Measurements from ENCODE around the gene LPAR2.

DNA sequence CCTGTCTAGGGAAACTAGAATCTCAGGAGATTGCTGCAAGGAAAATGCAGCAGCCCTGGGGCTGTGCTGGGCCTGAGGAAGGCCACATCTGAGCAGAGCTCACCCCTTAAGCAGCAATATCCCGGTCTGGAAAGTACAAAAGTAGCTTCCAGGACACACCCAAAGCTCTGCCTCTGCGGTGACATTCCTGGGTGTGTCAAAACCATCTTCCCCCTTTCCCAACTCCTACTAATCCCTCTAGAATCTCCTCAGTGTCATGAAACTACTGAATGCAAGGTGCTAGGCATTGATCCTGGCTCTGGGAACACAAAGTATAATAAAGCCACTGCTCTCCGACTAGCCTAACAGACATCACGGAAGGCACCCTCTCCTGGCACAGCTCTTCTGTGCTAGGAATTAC lies 14.5 kb downstream of the LPAR2 start:
- TF ChIP-seq PBX3 (IDR thresholded peaks at IDR 0.05): no peak
- TF ChIP-seq, protein P1, sequence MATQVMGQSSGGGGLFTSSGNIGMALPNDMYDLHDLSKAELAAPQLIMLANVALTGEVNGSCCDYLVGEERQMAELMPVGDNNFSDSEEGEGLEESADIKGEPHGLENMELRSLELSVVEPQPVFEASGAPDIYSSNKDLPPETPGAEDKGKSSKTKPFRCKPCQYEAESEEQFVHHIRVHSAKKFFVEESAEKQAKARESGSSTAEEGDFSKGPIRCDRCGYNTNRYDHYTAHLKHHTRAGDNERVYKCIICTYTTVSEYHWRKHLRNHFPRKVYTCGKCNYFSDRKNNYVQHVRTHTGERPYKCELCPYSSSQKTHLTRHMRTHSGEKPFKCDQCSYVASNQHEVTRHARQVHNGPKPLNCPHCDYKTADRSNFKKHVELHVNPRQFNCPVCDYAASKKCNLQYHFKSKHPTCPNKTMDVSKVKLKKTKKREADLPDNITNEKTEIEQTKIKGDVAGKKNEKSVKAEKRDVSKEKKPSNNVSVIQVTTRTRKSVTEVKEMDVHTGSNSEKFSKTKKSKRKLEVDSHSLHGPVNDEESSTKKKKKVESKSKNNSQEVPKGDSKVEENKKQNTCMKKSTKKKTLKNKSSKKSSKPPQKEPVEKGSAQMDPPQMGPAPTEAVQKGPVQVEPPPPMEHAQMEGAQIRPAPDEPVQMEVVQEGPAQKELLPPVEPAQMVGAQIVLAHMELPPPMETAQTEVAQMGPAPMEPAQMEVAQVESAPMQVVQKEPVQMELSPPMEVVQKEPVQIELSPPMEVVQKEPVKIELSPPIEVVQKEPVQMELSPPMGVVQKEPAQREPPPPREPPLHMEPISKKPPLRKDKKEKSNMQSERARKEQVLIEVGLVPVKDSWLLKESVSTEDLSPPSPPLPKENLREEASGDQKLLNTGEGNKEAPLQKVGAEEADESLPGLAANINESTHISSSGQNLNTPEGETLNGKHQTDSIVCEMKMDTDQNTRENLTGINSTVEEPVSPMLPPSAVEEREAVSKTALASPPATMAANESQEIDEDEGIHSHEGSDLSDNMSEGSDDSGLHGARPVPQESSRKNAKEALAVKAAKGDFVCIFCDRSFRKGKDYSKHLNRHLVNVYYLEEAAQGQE (IDR thresholded peaks at IDR 0.05; ENCODE audit: low read depth, low read length): no peak
- TF ChIP-seq, protein P2, sequence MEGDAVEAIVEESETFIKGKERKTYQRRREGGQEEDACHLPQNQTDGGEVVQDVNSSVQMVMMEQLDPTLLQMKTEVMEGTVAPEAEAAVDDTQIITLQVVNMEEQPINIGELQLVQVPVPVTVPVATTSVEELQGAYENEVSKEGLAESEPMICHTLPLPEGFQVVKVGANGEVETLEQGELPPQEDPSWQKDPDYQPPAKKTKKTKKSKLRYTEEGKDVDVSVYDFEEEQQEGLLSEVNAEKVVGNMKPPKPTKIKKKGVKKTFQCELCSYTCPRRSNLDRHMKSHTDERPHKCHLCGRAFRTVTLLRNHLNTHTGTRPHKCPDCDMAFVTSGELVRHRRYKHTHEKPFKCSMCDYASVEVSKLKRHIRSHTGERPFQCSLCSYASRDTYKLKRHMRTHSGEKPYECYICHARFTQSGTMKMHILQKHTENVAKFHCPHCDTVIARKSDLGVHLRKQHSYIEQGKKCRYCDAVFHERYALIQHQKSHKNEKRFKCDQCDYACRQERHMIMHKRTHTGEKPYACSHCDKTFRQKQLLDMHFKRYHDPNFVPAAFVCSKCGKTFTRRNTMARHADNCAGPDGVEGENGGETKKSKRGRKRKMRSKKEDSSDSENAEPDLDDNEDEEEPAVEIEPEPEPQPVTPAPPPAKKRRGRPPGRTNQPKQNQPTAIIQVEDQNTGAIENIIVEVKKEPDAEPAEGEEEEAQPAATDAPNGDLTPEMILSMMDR (IDR thresholded peaks at IDR 0.05): no peak
- TF ChIP-seq POLR2AphosphoS5 (IDR thresholded peaks at IDR 0.05; ENCODE audit: low read depth, low read length): no peak
- no peak for TF ChIP-seq FOSL2 (IDR thresholded peaks at IDR 0.05; ENCODE audit: borderline replicate concordance, low read depth)
- TF ChIP-seq RFX5 (IDR thresholded peaks at IDR 0.05; ENCODE audit: low read length): no peak
- TF ChIP-seq EP300 (IDR thresholded peaks at IDR 0.05; ENCODE audit: borderline replicate concordance in 1 of 2, low read depth in 1 of 2, low read length in 1 of 2): no peak
- no peak for TF ChIP-seq MXI1 (IDR thresholded peaks at IDR 0.05; ENCODE audit: low read depth, low read length)
- TF ChIP-seq, protein P3, sequence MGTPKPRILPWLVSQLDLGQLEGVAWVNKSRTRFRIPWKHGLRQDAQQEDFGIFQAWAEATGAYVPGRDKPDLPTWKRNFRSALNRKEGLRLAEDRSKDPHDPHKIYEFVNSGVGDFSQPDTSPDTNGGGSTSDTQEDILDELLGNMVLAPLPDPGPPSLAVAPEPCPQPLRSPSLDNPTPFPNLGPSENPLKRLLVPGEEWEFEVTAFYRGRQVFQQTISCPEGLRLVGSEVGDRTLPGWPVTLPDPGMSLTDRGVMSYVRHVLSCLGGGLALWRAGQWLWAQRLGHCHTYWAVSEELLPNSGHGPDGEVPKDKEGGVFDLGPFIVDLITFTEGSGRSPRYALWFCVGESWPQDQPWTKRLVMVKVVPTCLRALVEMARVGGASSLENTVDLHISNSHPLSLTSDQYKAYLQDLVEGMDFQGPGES (IDR thresholded peaks at IDR 0.05; ENCODE audit: low read depth, low read length): no peak
- TF ChIP-seq JUND (IDR thresholded peaks at IDR 0.05): no peak
